ENCODE data around the gene SDK2.

The SDK2 gene

GRCh38 chr17:73362697-73363096 lies 281.5 kb downstream of the SDK2 start:
- no peak overlapping the region for H3K4me3 ChIP-seq (ENCODE audit: low read length)
- no peak for TF ChIP-seq ZNF274 (IDR thresholded peaks at IDR 0.05; ENCODE audit: low read depth, low read length)

GRCh38 chr17:73360961-73361761 lies 283.1 kb downstream of the SDK2 start:
- no peak for TF ChIP-seq ZNF274 (IDR thresholded peaks at IDR 0.05; ENCODE audit: low read depth, low read length)
- H3K4me3 ChIP-seq (ENCODE audit: low read length) = no peak overlapping the region

GRCh38 chr17:73359987-73360410 lies 284.2 kb downstream of the SDK2 start:
- no peak overlapping the region for H3K4me3 ChIP-seq (ENCODE audit: low read length)
- no peak for TF ChIP-seq ZNF274 (IDR thresholded peaks at IDR 0.05; ENCODE audit: low read depth, low read length)

- no peak for TF ChIP-seq ZNF274 (IDR thresholded peaks at IDR 0.05; ENCODE audit: low read depth, low read length)
- H3K4me3 ChIP-seq (ENCODE audit: low read length) = no peak overlapping the region
Observed at GRCh38 chr17:73359352-73359751, 284.9 kb downstream of the SDK2 start.

GRCh38 chr17:73358668-73359067 lies 285.6 kb downstream of the SDK2 start:
- no peak for TF ChIP-seq ZNF274 (IDR thresholded peaks at IDR 0.05; ENCODE audit: low read depth, low read length)

GRCh38 chr17:73357981-73358380 lies 286.3 kb downstream of the SDK2 start:
- TF ChIP-seq ZNF274 (IDR thresholded peaks at IDR 0.05; ENCODE audit: low read depth, low read length) = no peak
- H3K4me3 ChIP-seq (ENCODE audit: low read length) = no peak overlapping the region

More at GRCh38 chr17:73358668-73359067, 285.6 kb downstream of the SDK2 start:
- H3K4me3 ChIP-seq (ENCODE audit: low read length) = no peak overlapping the region

GRCh38 chr17:73357318-73357717 lies 286.9 kb downstream of the SDK2 start:
- no peak for TF ChIP-seq ZNF274 (IDR thresholded peaks at IDR 0.05; ENCODE audit: low read depth, low read length)
- H3K4me3 ChIP-seq (ENCODE audit: low read length) = no peak overlapping the region

GRCh38 chr17:73356561-73357170 lies 287.6 kb downstream of the SDK2 start:
- TF ChIP-seq ZNF274 (IDR thresholded peaks at IDR 0.05; ENCODE audit: low read depth, low read length) = no peak
- no peak overlapping the region for H3K4me3 ChIP-seq (ENCODE audit: low read length)

GRCh38 chr17:73354423-73355284 lies 289.6 kb downstream of the SDK2 start:
- TF ChIP-seq ZNF274 (IDR thresholded peaks at IDR 0.05; ENCODE audit: low read depth, low read length) = no peak
- no peak overlapping the region for H3K4me3 ChIP-seq (ENCODE audit: low read length)

GRCh38 chr17:73352261-73352660 lies 292.0 kb downstream of the SDK2 start:
- TF ChIP-seq ZNF274 (IDR thresholded peaks at IDR 0.05; ENCODE audit: low read depth, low read length) = no peak
- no peak overlapping the region for H3K4me3 ChIP-seq (ENCODE audit: low read length)

GRCh38 chr17:73351764-73352163 lies 292.5 kb downstream of the SDK2 start:
- H3K4me3 ChIP-seq (ENCODE audit: low read length) = no peak overlapping the region
- TF ChIP-seq ZNF274 (IDR thresholded peaks at IDR 0.05; ENCODE audit: low read depth, low read length) = no peak

GRCh38 chr17:73350864-73351263 lies 293.4 kb downstream of the SDK2 start:
- H3K4me3 ChIP-seq (ENCODE audit: low read length) = no peak overlapping the region
- TF ChIP-seq ZNF274 (IDR thresholded peaks at IDR 0.05; ENCODE audit: low read depth, low read length) = no peak

GRCh38 chr17:73349647-73350046 lies 294.6 kb downstream of the SDK2 start:
- no peak overlapping the region for H3K4me3 ChIP-seq (ENCODE audit: low read length)
- no peak for TF ChIP-seq ZNF274 (IDR thresholded peaks at IDR 0.05; ENCODE audit: low read depth, low read length)

GRCh38 chr17:73349138-73349537 lies 295.1 kb downstream of the SDK2 start:
- no peak overlapping the region for H3K4me3 ChIP-seq (ENCODE audit: low read length)
- no peak for TF ChIP-seq ZNF274 (IDR thresholded peaks at IDR 0.05; ENCODE audit: low read depth, low read length)

GRCh38 chr17:73348829-73349095 lies 295.5 kb downstream of the SDK2 start:
- TF ChIP-seq ZNF274 (IDR thresholded peaks at IDR 0.05; ENCODE audit: low read depth, low read length) = no peak
- no peak overlapping the region for H3K4me3 ChIP-seq (ENCODE audit: low read length)

Measured in GM08714 (cell line).